H1 (cell line): Measurements from ENCODE around the gene ILKAP. TPM values are rescaled to one million over a fixed set of nuclear protein-coding genes. Genes with fewer than 3 reads are reported as not detected.
A peak's percentile ranks its signal among the peaks of the same experiment; 100 is the strongest.

ENCODE experiments used
- CTCF ChIA-PET: fragments of 300-600 bp; sonication (Branson Sonifier 250); formaldehyde crosslinking; loops from one replicate; lab custom pipeline; 2021; ENCODE audit not compliant: partially characterized antibody; lab: Charles Lee
- POLR2A ChIA-PET: fragments of 300-600 bp; sonication (Branson Sonifier 250); formaldehyde crosslinking; loops from one replicate; lab custom pipeline; 2021; ENCODE audit warnings: inconsistent platforms; ENCODE audit not compliant: partially characterized antibody; lab: Charles Lee
- DNase-seq, 2 experiments: peaks; one replicate each; pipeline versions ENCODE4 v3.0.0 to v3.0.0-alpha.2; 2010 to 2022; ENCODE audit warnings: low spot score in 2 of 2, low read depth in 1 of 2, mixed read lengths in 1 of 2
- FAIRE-seq: peaks from 2 replicates; lab custom pipeline; 2011; peaks lifted over from hg19 to GRCh38; lab: Jason Lieb, UNC
- H2AFZ ChIP-seq: 2 replicates; pipeline ENCODE4 v1.8.1; 2012; ENCODE audit warnings: low read length, inconsistent platforms
- H2AK5ac ChIP-seq: 2 replicates; pipeline ENCODE4 v1.6.1; 2013; ENCODE audit warnings: low read depth, low read length
- H2BK120ac ChIP-seq: replicated peaks from 2 replicates; pipeline ENCODE3; 2013; ENCODE audit warnings: low read depth, low read length, inconsistent platforms
- H2BK12ac ChIP-seq: 2 replicates; pipeline ENCODE4 v1.6.1; 2013; ENCODE audit warnings: low read depth, low read length
- H2BK15ac ChIP-seq: 2 replicates; pipeline ENCODE4 v1.6.1; 2013; ENCODE audit warnings: low read length
- H2BK20ac ChIP-seq: 2 replicates; pipeline ENCODE4 v1.6.1; 2013; ENCODE audit warnings: low read length
- H2BK5ac ChIP-seq: 2 replicates; pipeline ENCODE4 v1.6.1; 2013; ENCODE audit warnings: low read depth, low read length
- H3K14ac ChIP-seq: 2 replicates; pipeline ENCODE4 v1.6.1; 2013; ENCODE audit warnings: inconsistent platforms; ENCODE audit not compliant: insufficient read length
- H3K18ac ChIP-seq: 2 replicates; pipeline ENCODE4 v1.6.1; 2013; ENCODE audit warnings: low read length; ENCODE audit errors: extremely low read depth
- H3K23ac ChIP-seq: 2 replicates; pipeline ENCODE4 v1.6.1; 2013; ENCODE audit warnings: inconsistent platforms; ENCODE audit not compliant: insufficient read length
- H3K23me2 ChIP-seq: 2 replicates; pipeline ENCODE4 v1.6.1; 2013; ENCODE audit warnings: low read depth, low read length
- H3K27ac ChIP-seq: 2 replicates; pipeline ENCODE4 v1.6.1; 2011; ENCODE audit warnings: low read depth, low read length, inconsistent platforms
- H3K27me3 ChIP-seq, 4 experiments: replicated peaks in 1 of 4; 1 replicate in 1 of 4; 2 replicates in 3 of 4; pipeline versions ENCODE4 v1.6.1 to v1.8.1; 2011 to 2013; ENCODE audit warnings: low read length in 3 of 4, mild to moderate bottlenecking in 3 of 4, inconsistent platforms in 2 of 4, mixed read lengths in 2 of 4, moderate library complexity in 1 of 4; ENCODE audit not compliant: control insufficient read depth in 3 of 4, insufficient read depth in 3 of 4; ENCODE audit errors: extremely low read depth in 1 of 4
- H3K36me3 ChIP-seq, 4 experiments: 2 replicates each; pipeline versions ENCODE4 v1.6.1 to v1.8.1; 2011 to 2013; ENCODE audit warnings: mild to moderate bottlenecking in 4 of 4, low read length in 3 of 4, moderate library complexity in 2 of 4, control low read depth in 1 of 4, inconsistent platforms in 1 of 4; ENCODE audit not compliant: insufficient read depth in 4 of 4, control insufficient read depth in 2 of 4
- H3K4ac ChIP-seq: replicated peaks from 2 replicates; pipeline ENCODE3; 2013; ENCODE audit warnings: low read length, low read depth, mixed read lengths, inconsistent platforms; ENCODE audit not compliant: insufficient read length
- H3K4me1 ChIP-seq, 4 experiments: replicated peaks in 1 of 4; 1 replicate in 1 of 4; 2 replicates in 3 of 4; pipeline versions ENCODE4 v1.6.1 to v1.8.1; 2011 to 2013; ENCODE audit warnings: low read length in 3 of 4, inconsistent platforms in 2 of 4, mixed read lengths in 1 of 4; ENCODE audit not compliant: insufficient read depth in 4 of 4, control insufficient read depth in 3 of 4
- H3K4me2 ChIP-seq, 2 experiments: 2 replicates each; pipeline versions ENCODE4 v1.6.1 to v1.8.1; 2011 to 2013; ENCODE audit warnings: low read depth in 2 of 2, low read length in 2 of 2, control low read depth in 1 of 2, inconsistent platforms in 1 of 2, mild to moderate bottlenecking in 1 of 2; ENCODE audit not compliant: insufficient read depth in 1 of 2
- H3K4me3 ChIP-seq, 4 experiments: fragments of 200-600, 300-600 bp in 1 of 4; sonication (generic), shearing (Covaris generic), sonication (Bioruptor Twin) in 1 of 4; 2 replicates each; pipeline versions ENCODE4 v1.5.1 to v1.8.1; 2011 to 2016; ENCODE audit warnings: low read length in 4 of 4, low read depth in 3 of 4, control low read depth in 2 of 4, inconsistent platforms in 2 of 4, mild to moderate bottlenecking in 2 of 4, mixed read lengths in 1 of 4, moderate library complexity in 1 of 4; ENCODE audit not compliant: insufficient read depth in 2 of 4; ENCODE audit errors: extremely low read depth in 1 of 4
- H3K56ac ChIP-seq: replicated peaks from 2 replicates; pipeline ENCODE3; 2013; ENCODE audit warnings: low read depth, mild to moderate bottlenecking, mixed read lengths, low read length, inconsistent platforms; ENCODE audit not compliant: insufficient read length
- H3K79me1 ChIP-seq: 2 replicates; pipeline ENCODE4 v1.6.1; 2013; ENCODE audit warnings: low read depth, low read length, control low read depth
- H3K79me2 ChIP-seq, 2 experiments: 2 replicates each; pipeline versions ENCODE4 v1.6.1 to v1.8.1; 2012 to 2013; ENCODE audit warnings: low read length in 2 of 2, mild to moderate bottlenecking in 2 of 2, inconsistent platforms in 1 of 2; ENCODE audit not compliant: insufficient read depth in 2 of 2, control insufficient read depth in 1 of 2
- H3K9ac ChIP-seq, 4 experiments: replicated peaks in 1 of 4; 1 replicate in 1 of 4; 2 replicates in 3 of 4; pipeline versions ENCODE4 v1.6.1 to v1.8.1; 2011 to 2013; ENCODE audit warnings: low read depth in 3 of 4, low read length in 3 of 4, control low read depth in 2 of 4, mild to moderate bottlenecking in 2 of 4, moderate library complexity in 2 of 4, inconsistent platforms in 1 of 4; ENCODE audit errors: extremely low read depth in 1 of 4
- H3K9me3 ChIP-seq, 2 experiments: 2 replicates each; pipeline versions ENCODE4 v1.6.1 to v1.8.1; 2012 to 2013; ENCODE audit warnings: mild to moderate bottlenecking in 2 of 2, moderate library complexity in 2 of 2, control low read depth in 1 of 2, inconsistent platforms in 1 of 2, low read depth in 1 of 2, low read length in 1 of 2, mixed read lengths in 1 of 2; ENCODE audit not compliant: insufficient read depth in 2 of 2
- H4K20me1 ChIP-seq, 2 experiments: replicated peaks in 1 of 2; 2 replicates each; pipeline versions ENCODE3 to v1.8.1; 2011 to 2013; ENCODE audit warnings: inconsistent platforms in 2 of 2, low read length in 2 of 2, mild to moderate bottlenecking in 1 of 2; ENCODE audit not compliant: insufficient read depth in 2 of 2, control insufficient read depth in 1 of 2
- H4K5ac ChIP-seq: 2 replicates; pipeline ENCODE4 v1.6.1; 2013; ENCODE audit warnings: low read length, low read depth, mixed read lengths, inconsistent platforms; ENCODE audit not compliant: insufficient read length
- H4K8ac ChIP-seq: 2 replicates; pipeline ENCODE4 v1.8.0; 2013; ENCODE audit warnings: mild to moderate bottlenecking, moderate library complexity, low read length, inconsistent platforms; ENCODE audit not compliant: insufficient read depth; ENCODE audit errors: extremely low read depth
- H4K91ac ChIP-seq: replicated peaks from 2 replicates; pipeline ENCODE3; 2013; ENCODE audit warnings: low read length, mixed read lengths, inconsistent platforms; ENCODE audit not compliant: insufficient read length
- CBX8 ChIP-seq: fragments of 300-800, 300-1000 bp; sonication (generic); IDR thresholded peaks from 2 replicates; pipeline ENCODE4 v1.7.1; 2016; ENCODE audit warnings: low read depth, low read length, borderline replicate concordance
- CHD2 ChIP-seq: IDR thresholded peaks from 2 replicates; pipeline ENCODE4 v1.6.1; 2012; ENCODE audit warnings: low read length, improper control_type of control experiment
- EGR1 ChIP-seq: IDR thresholded peaks from 2 replicates; pipeline ENCODE4 v1.6.1; 2011; ENCODE audit warnings: low read depth, low read length, borderline replicate concordance
- EP300 ChIP-seq, 2 experiments: IDR thresholded peaks; 1 replicate in 1 of 2; 2 replicates in 1 of 2; pipeline ENCODE4 v1.6.1; 2011 to 2012; ENCODE audit warnings: low read depth in 2 of 2, low read length in 2 of 2, mild to moderate bottlenecking in 2 of 2, borderline replicate concordance in 1 of 2, inconsistent platforms in 1 of 2, moderate library complexity in 1 of 2
- NRF1 ChIP-seq: IDR thresholded peaks from 2 replicates; pipeline ENCODE4 v1.6.1; 2011; ENCODE audit warnings: mild to moderate bottlenecking, low read depth, low read length, improper control_type of control experiment
- POLR2A ChIP-seq, 2 experiments: IDR thresholded peaks; 1 replicate in 1 of 2; 2 replicates in 1 of 2; pipeline ENCODE4 v1.6.1; 2011; ENCODE audit warnings: low read depth in 2 of 2, low read length in 2 of 2, mild to moderate bottlenecking in 2 of 2; ENCODE audit errors: control extremely low read depth in 1 of 2
- RAD21 ChIP-seq, 2 experiments: IDR thresholded peaks in 1 of 2; conservative IDR thresholded peaks in 1 of 2; 2 replicates each; pipeline ENCODE4 v1.6.1; 2011; ENCODE audit warnings: low read depth in 2 of 2, low read length in 2 of 2, improper control_type of control experiment in 1 of 2, inconsistent platforms in 1 of 2, mild to moderate bottlenecking in 1 of 2, moderate library complexity in 1 of 2
- RFX5 ChIP-seq: IDR thresholded peaks from 2 replicates; pipeline ENCODE4 v1.6.1; 2011; ENCODE audit warnings: low read depth, low read length, improper control_type of control experiment, borderline replicate concordance
- SIX5 ChIP-seq: IDR thresholded peaks from 2 replicates; pipeline ENCODE4 v1.6.1; 2011; ENCODE audit warnings: mild to moderate bottlenecking, low read depth, low read length
- SP1 ChIP-seq: IDR thresholded peaks from 2 replicates; pipeline ENCODE4 v1.6.1; 2011; ENCODE audit warnings: low read depth, low read length
- WGBS, 2 experiments: shearing (Covaris generic) in 1 of 2; methylation state at CpG; one replicate each; pipeline versions ENCODE4 v1.1.6 to v1.1.7; 2013 to 2015; ENCODE audit warnings: low lambda C conversion rate in 2 of 2, mixed read lengths in 2 of 2, inconsistent platforms in 1 of 2, low coverage in 1 of 2, missing lambda C conversion rate in 1 of 2; ENCODE audit not compliant: insufficient replicate concordance in 2 of 2, insufficient coverage in 1 of 2, insufficient read length in 1 of 2; ENCODE audit errors: extremely low coverage in 1 of 2, missing lambda C conversion rate in 1 of 2; 5-methylcytosine and 5-hydroxymethylcytosine counted together
- polyA plus RNA-seq, 7 experiments: library from polyadenylated mRNA; depleted of rRNA in 3 of 7; stranded (reverse) in 5 of 7; unstranded in 2 of 7; fragments of >200 nt in 5 of 7; fragments of 200-250 nt in 2 of 7; gene quantifications; 1 replicate in 5 of 7; 2 replicates in 1 of 7; 4 replicates in 1 of 7; pipeline versions ENCODE4 v1.2.1 to v1.2.3, GENCODE V29; 2011 to 2013; ENCODE audit warnings: missing spikeins in 2 of 7, mixed read lengths in 2 of 7
- total RNA-seq: library from RNA; stranded (reverse); fragmentation: NEBNext Ultra II Directional; extraction: Animal tissue kit (Norgen Biotek cat#: 25700); gene quantifications from 2 replicates; pipeline ENCODE4 v1.2.1, GENCODE V29; 2021

Gene ILKAP
- total and polyA plus RNA-seq, 2 of the 8 experiments (the other 6 are each of a cell fraction or from before 2014, with no cell fraction given) = 23.5 to 33.8 TPM

DNA sequence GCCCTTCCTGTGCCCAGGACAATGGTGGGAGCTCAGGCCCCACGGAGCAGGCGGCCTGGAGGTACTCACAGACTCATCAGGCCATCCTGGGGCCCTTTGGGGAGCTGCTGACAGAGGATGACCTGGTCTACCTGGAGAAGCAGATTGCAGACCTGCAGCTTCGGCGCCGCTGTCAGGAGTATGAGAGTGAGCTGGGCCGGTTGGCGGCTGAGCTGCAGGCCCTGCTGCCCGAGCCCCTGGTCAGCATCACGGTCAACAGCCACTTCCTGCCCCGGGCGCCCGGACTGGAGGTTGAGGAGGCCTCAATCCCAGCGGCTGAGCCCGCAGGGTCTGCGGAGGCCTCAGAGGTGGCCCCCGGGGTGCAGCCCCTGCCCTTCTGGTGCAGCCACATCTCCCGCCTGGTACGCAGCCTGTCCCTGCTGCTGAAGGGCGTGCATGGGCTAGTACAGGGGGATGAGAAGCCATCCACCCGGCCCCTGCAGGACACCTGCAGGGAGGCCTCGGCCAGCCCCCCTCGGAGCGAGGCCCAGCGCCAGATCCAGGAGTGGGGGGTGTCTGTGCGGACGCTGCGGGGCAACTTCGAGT, 73.3 kb downstream of the ILKAP start:
- no peaks in the 10 kb centered on the region for H3K79me1 ChIP-seq
- no peaks in the 10 kb centered on the region for H3K79me2 ChIP-seq
- H2BK120ac ChIP-seq = no peak overlapping the region
- TF ChIP-seq SP1 (no peak), NRF1 (no peak), POLR2A (IDR thresholded peaks at IDR 0.05; ENCODE audit: control extremely low read depth in 1 of 2, low read depth in 2 of 2, low read length in 2 of 2) (no peak), EP300 (IDR thresholded peaks at IDR 0.05; ENCODE audit: borderline replicate concordance in 1 of 2, low read depth in 2 of 2, low read length in 2 of 2) (no peak), CBX8 (no peak), SIX5 (no peak), RAD21 (IDR thresholded peaks at IDR 0.05 in 1 of 2, conservative IDR thresholded peaks at IDR 0.05 in 1 of 2; ENCODE audit: low read depth in 2 of 2, low read length in 2 of 2) (no peak), CHD2 (no peak), EGR1 (no peak), RFX5 (no peak)
- TF ChIP-seq, all 59 proteins: peak for 0
- H2BK20ac ChIP-seq = no peak overlapping the region
- no peak overlapping the region for H3K23ac ChIP-seq
- 95% methylated on average over 22 of the region's 28 CpGs; no CpG with 5 or more reads in 1 of the 2 experiments for WGBS, 2 experiments
- H4K20me1 ChIP-seq = peaks cover 0 to 12% of the 10 kb centered on the region in 2 experiments
- H4K5ac ChIP-seq = no peak overlapping the region
- H3K4ac ChIP-seq = no peak overlapping the region
- H3K36me3 ChIP-seq = no peaks in the 10 kb centered on the region; a peak in 1 of 8 replicates
- peaks cover 0 to 13% (median 0%) of the 10 kb centered on the region in 4 experiments; a peak in 2 of 7 replicates for H3K4me1 ChIP-seq
- H3K18ac ChIP-seq = no peak overlapping the region
- H3K14ac ChIP-seq = no peak overlapping the region
- no peak overlapping the region for H2BK15ac ChIP-seq
- DNase-seq (no peak), FAIRE-seq (no peak)
- H2AFZ ChIP-seq = no peak overlapping the region
- CTCF ChIA-PET = interaction anchor here (1.0 to 5.3 kb wide), 2 partner anchors 9 to 12 kb away, joined by 3 to 41 read pairs; partner anchors contain the start of gene KLHL30
- H4K8ac ChIP-seq = peak overlapping the region; percentile 63; the same call in 1 of the 2 replicates
- H3K4me3 ChIP-seq = no peak overlapping the region
- H2BK5ac ChIP-seq = no peak overlapping the region
- no peak overlapping the region for H3K9ac ChIP-seq
- no peak overlapping the region for H3K56ac ChIP-seq
- H4K91ac ChIP-seq = no peak overlapping the region
- 0 out of 4 replicates have a peak, but pooled peaks cover 0 to 4% of the 10 kb centered on the region in 2 experiments for H3K9me3 ChIP-seq
- POLR2A ChIA-PET = interaction anchor here (0.8 kb wide), 1 partner anchor 9 kb away, joined by 3 read pairs; no protein-coding TSS in a partner anchor
- no peak overlapping the region for H2AK5ac ChIP-seq
- H3K4me2 ChIP-seq = no peak overlapping the region
- H3K27me3 ChIP-seq = no peaks in the 10 kb centered on the region
- no peak overlapping the region for H3K27ac ChIP-seq
- no peak overlapping the region for H2BK12ac ChIP-seq
- peaks cover 15% of the 10 kb centered on the region for H3K23me2 ChIP-seq
